Sigmoid colon (tissue), 4 donors: Measurements from ENCODE around the gene PSPH.

ENCODE experiments used
- POLR2AphosphoS5 ChIP-seq, 4 donors: sonication (generic); formaldehyde crosslinking; IDR thresholded peaks; one replicate each; pipeline ENCODE4 v1.6.1; 2017; ENCODE audit warnings: antibody characterized with exemption in 4 of 4
- TF ChIP-seq, protein P1 (sequence below), 4 experiments: fragments of 450-650 bp in 3 of 4; fragments of 200-600 bp in 1 of 4; IDR thresholded peaks; one replicate each; pipeline ENCODE4 v1.5.1; 2016 to 2019; ENCODE audit warnings: antibody characterized with exemption in 4 of 4, mild to moderate bottlenecking in 3 of 4, moderate library complexity in 2 of 4

DNA sequence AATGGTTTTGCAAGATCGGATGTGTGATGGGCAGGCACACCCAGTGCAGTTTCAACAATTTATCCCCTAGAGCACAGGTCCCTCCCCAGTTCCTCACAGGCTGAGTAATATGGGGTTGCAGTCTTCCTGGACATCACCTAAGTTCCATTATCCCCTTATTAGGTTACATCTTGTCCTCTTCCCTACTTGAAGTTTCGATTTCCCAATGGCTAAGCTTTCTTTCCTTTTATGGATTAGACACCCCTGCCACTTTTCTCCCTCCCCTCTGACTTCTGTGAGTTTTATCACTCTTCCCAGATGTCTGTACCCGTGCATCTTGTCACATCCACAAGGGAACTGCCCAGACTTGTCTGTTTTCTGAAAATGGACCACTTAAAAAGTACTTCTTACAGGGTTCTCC is 89.2 kb downstream of the PSPH start:
- no peak for TF ChIP-seq POLR2AphosphoS5 (IDR thresholded peaks at IDR 0.05)
- TF ChIP-seq, protein P1, sequence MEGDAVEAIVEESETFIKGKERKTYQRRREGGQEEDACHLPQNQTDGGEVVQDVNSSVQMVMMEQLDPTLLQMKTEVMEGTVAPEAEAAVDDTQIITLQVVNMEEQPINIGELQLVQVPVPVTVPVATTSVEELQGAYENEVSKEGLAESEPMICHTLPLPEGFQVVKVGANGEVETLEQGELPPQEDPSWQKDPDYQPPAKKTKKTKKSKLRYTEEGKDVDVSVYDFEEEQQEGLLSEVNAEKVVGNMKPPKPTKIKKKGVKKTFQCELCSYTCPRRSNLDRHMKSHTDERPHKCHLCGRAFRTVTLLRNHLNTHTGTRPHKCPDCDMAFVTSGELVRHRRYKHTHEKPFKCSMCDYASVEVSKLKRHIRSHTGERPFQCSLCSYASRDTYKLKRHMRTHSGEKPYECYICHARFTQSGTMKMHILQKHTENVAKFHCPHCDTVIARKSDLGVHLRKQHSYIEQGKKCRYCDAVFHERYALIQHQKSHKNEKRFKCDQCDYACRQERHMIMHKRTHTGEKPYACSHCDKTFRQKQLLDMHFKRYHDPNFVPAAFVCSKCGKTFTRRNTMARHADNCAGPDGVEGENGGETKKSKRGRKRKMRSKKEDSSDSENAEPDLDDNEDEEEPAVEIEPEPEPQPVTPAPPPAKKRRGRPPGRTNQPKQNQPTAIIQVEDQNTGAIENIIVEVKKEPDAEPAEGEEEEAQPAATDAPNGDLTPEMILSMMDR (IDR thresholded peaks at IDR 0.05) = no peak
